Smooth muscle cell (in vitro differentiated cells): ENCODE data around the gene SPATS1. TPM values are rescaled to one million over a fixed set of nuclear protein-coding genes. Genes with fewer than 3 reads are reported as not detected.

Experiments used
- DNase-seq: peaks from one replicate; lab custom pipeline; 2025; ENCODE audit not compliant: unreplicated experiment; lab: John Stamatoyannopoulos, UW
- H2AFZ ChIP-seq: fragments of 200-600 bp; sonication (generic); 2 replicates; pipeline ENCODE4 v1.6.0; 2016; ENCODE audit warnings: antibody characterized with exemption, low read depth, mild to moderate bottlenecking
- H3F3A ChIP-seq: fragments of 200-600 bp; sonication (generic); 2 replicates; pipeline ENCODE4 v1.6.0; 2017; ENCODE audit warnings: antibody characterized with exemption, low read depth
- H3K27ac ChIP-seq: fragments of 200-600 bp; sonication (generic); 2 replicates; pipeline ENCODE4 v1.5.1; 2016; ENCODE audit warnings: low read depth, mild to moderate bottlenecking
- H3K27me3 ChIP-seq: fragments of 200-600 bp; sonication (generic); 2 replicates; pipeline ENCODE4 v1.6.1; 2016; ENCODE audit warnings: low read depth, mild to moderate bottlenecking
- H3K36me3 ChIP-seq: fragments of 200-600 bp; sonication (generic); 2 replicates; pipeline ENCODE4 v1.5.1; 2016; ENCODE audit warnings: low read depth
- H3K4me1 ChIP-seq: fragments of 200-600 bp; sonication (generic); 2 replicates; pipeline ENCODE4 v1.5.1; 2016; ENCODE audit warnings: low read depth
- H3K4me2 ChIP-seq: fragments of 200-600 bp; sonication (generic); 2 replicates; pipeline ENCODE4 v1.6.0; 2016; ENCODE audit warnings: mild to moderate bottlenecking
- H3K4me3 ChIP-seq: fragments of 200-600 bp; sonication (generic); 2 replicates; pipeline ENCODE4 v1.5.1; 2016; ENCODE audit warnings: mild to moderate bottlenecking
- H3K79me2 ChIP-seq: fragments of 200-600 bp; sonication (generic); 2 replicates; pipeline ENCODE4 v1.6.0; 2016; ENCODE audit warnings: low read depth, mild to moderate bottlenecking
- H3K9ac ChIP-seq: fragments of 200-600 bp; sonication (generic); 2 replicates; pipeline ENCODE4 v1.6.0; 2016; ENCODE audit warnings: low read depth
- H3K9me3 ChIP-seq: fragments of 200-600 bp; sonication (generic); replicated peaks from 2 replicates; pipeline ENCODE4 v1.5.1; 2016; ENCODE audit warnings: low read depth
- H4K20me1 ChIP-seq: fragments of 200-600 bp; sonication (generic); 2 replicates; pipeline ENCODE4 v1.6.0; 2016; ENCODE audit warnings: low read depth
- CTCF ChIP-seq: fragments of 200-600 bp; sonication (generic); IDR thresholded peaks from 2 replicates; pipeline ENCODE4 v1.5.1; 2017; ENCODE audit warnings: borderline replicate concordance, mild to moderate bottlenecking, antibody characterized with exemption; ENCODE audit not compliant: insufficient read depth, poor library complexity, severe bottlenecking
- WGBS: methylation state at CpG from one replicate; pipeline ENCODE4 v1.1.7; 2016; ENCODE audit warnings: low lambda C conversion rate; 5-methylcytosine and 5-hydroxymethylcytosine counted together
- polyA plus RNA-seq: library from polyadenylated mRNA; unstranded; fragments of >200 nt; fragmentation: Nextera tagmentation; extraction: Ambion mirVana; gene quantifications from 2 replicates; pipeline ENCODE4 v1.2.1, GENCODE V29; 2016
- total RNA-seq: library from RNA; depleted of rRNA; stranded (reverse); fragments of >200 nt; gene quantifications from 2 replicates; pipeline ENCODE4 v1.2.3, GENCODE V29; 2014

The SPATS1 gene
- total and polyA plus RNA-seq, 2 experiments from 2014 or later = not detected

GRCh38 chr6:44302856-44303255 lies 39.6 kb upstream of the SPATS1 start:
- Histone ChIP-seq H3F3A (no peaks in the 10 kb centered on the region), H3K27me3 (peaks cover 13% of the 10 kb centered on the region), H3K79me2 (no peaks in the 10 kb centered on the region), H3K4me1 (no peaks in the 10 kb centered on the region), H3K4me2 (no peak overlapping the region), H3K27ac (no peak overlapping the region), H2AFZ (no peak overlapping the region), H4K20me1 (no peaks in the 10 kb centered on the region), H3K36me3 (no peaks in the 10 kb centered on the region), H3K4me3 (no peak overlapping the region), H3K9ac (no peak overlapping the region), H3K9me3 (no peaks in the 10 kb centered on the region)
- no peak for DNase-seq
- WGBS = 93% methylated on average over 12 of the region's 12 CpGs
- no peak for TF ChIP-seq CTCF

GRCh38 chr6:44303842-44304241 lies 38.6 kb upstream of the SPATS1 start:
- no peaks in the 10 kb centered on the region for H3K79me2 ChIP-seq
- H3K9ac ChIP-seq = no peak overlapping the region
- no peaks in the 10 kb centered on the region for H3F3A ChIP-seq
- 94% methylated on average over 6 of the region's 6 CpGs for WGBS
- no peak overlapping the region for H2AFZ ChIP-seq
- peaks cover 3% of the 10 kb centered on the region for H3K27me3 ChIP-seq
- H3K4me2 ChIP-seq = no peak overlapping the region
- no peak for TF ChIP-seq CTCF
- H3K36me3 ChIP-seq = no peaks in the 10 kb centered on the region
- no peaks in the 10 kb centered on the region for H4K20me1 ChIP-seq
- no peaks in the 10 kb centered on the region for H3K9me3 ChIP-seq
- no peak overlapping the region for H3K4me3 ChIP-seq
- no peak for DNase-seq
- no peak overlapping the region for H3K27ac ChIP-seq
- H3K4me1 ChIP-seq = no peaks in the 10 kb centered on the region

- no peak overlapping the region for H3K9ac ChIP-seq
- H3F3A ChIP-seq = no peaks in the 10 kb centered on the region
- H3K79me2 ChIP-seq = no peaks in the 10 kb centered on the region
- no peaks in the 10 kb centered on the region for H3K9me3 ChIP-seq
- H4K20me1 ChIP-seq = no peaks in the 10 kb centered on the region
- no peaks in the 10 kb centered on the region for H3K4me1 ChIP-seq
- peak; percentile 69 for TF ChIP-seq CTCF
- no peak overlapping the region for H3K27ac ChIP-seq
- no peak overlapping the region for H3K4me2 ChIP-seq
- no peaks in the 10 kb centered on the region for H3K36me3 ChIP-seq
- no peak overlapping the region for H2AFZ ChIP-seq
- no peak overlapping the region for H3K4me3 ChIP-seq
- no peak for DNase-seq
- WGBS = 90% methylated on average over 25 of the region's 25 CpGs
- H3K27me3 ChIP-seq = no peaks in the 10 kb centered on the region
These were observed 37.9 kb upstream of the SPATS1 start for GRCh38 chr6:44304282-44305199.

GRCh38 chr6:44305200-44305725 lies 37.2 kb upstream of the SPATS1 start:
- H3K27me3 ChIP-seq = no peaks in the 10 kb centered on the region
- no peaks in the 10 kb centered on the region for H4K20me1 ChIP-seq
- H3F3A ChIP-seq = no peaks in the 10 kb centered on the region
- H3K79me2 ChIP-seq = no peaks in the 10 kb centered on the region
- no peaks in the 10 kb centered on the region for H3K4me1 ChIP-seq
- WGBS = 91% methylated on average over 5 of the region's 5 CpGs
- no peak overlapping the region for H2AFZ ChIP-seq
- no peak overlapping the region for H3K27ac ChIP-seq
- no peak for TF ChIP-seq CTCF
- no peaks in the 10 kb centered on the region for H3K9me3 ChIP-seq
- H3K9ac ChIP-seq = no peak overlapping the region
- H3K36me3 ChIP-seq = no peaks in the 10 kb centered on the region
- DNase-seq = no peak
- no peak overlapping the region for H3K4me3 ChIP-seq
- H3K4me2 ChIP-seq = no peak overlapping the region
